ENCODE measurements around the gene SNX30. TPM values are rescaled to one million over a fixed set of nuclear protein-coding genes. Genes with fewer than 3 reads are reported as not detected.
A peak's percentile ranks its signal among the peaks of the same experiment; 100 is the strongest.
"Not testable (repeated sequence)": the region's sequence is repeated elsewhere in the genome, so short reads cannot be mapped to it uniquely, and the experiment has no call there.

Gene SNX30
- total RNA-seq, 1 donor from 2014 or later: 67.5 TPM

GRCh38 chr9:112717661-112718331 is 32.8 kb upstream of the SNX30 start, which contains the start of gene INIP:
TSS of gene INIP (minus strand) at chr9:112718117. CDS start at chr9:112716485, 1,632 bp downstream.
- DNase-seq: peak; percentile 98
- peak within 1 kb of the TSS; percentile 84 for H3K27ac ChIP-seq
- intact Hi-C loops (cut with DNase I): no loop called here
- peaks cover 13% of the 10 kb centered on the region for H3K4me1 ChIP-seq
- H3K27me3 ChIP-seq (ENCODE audit: low read depth): no peaks in the 10 kb centered on the region
- ATAC-seq: peak; percentile 99
- TF ChIP-seq CTCF (IDR thresholded peaks at IDR 0.05): no peak
- no peaks in the 10 kb centered on the region for H3K9me3 ChIP-seq
- peak within 1 kb of the TSS; percentile 68 for H3K4me3 ChIP-seq
- peaks cover 6% of the 10 kb centered on the region for H3K36me3 ChIP-seq

- intact Hi-C loops (cut with DNase I): no loop called here
- H3K27ac ChIP-seq: no peak overlapping the region
- H3K36me3 ChIP-seq: peaks cover 5% of the 10 kb centered on the region
- no peak for DNase-seq
- no peaks in the 10 kb centered on the region for H3K9me3 ChIP-seq
- peaks cover 13% of the 10 kb centered on the region for H3K4me1 ChIP-seq
- ATAC-seq: no peak
- no peaks in the 10 kb centered on the region for H3K27me3 ChIP-seq (ENCODE audit: low read depth)
- H3K4me3 ChIP-seq: no peak overlapping the region
- no peak for TF ChIP-seq CTCF (IDR thresholded peaks at IDR 0.05)
These were observed 31.3 kb upstream of the SNX30 start for GRCh38 chr9:112719241-112719691.

DNA sequence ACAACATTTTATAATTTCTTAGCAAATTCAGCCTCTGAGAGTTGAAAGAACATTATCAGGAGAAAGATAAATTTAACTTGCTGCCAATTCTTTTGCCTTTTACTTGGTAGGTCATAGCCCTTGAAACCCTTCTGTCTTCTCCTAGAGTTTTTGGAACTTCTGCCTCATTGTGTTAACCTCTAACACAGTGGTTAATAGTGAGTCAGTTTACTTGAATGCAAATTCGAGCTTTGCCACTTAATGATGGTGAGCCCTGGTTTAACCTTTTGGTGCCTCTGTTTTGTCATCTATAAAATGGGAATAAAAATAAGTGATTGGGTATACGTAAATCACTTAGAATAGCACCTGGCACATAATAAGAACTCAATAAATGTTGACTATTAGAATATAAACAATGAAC is 30.9 kb upstream of the SNX30 start:
- no peak for TF ChIP-seq CTCF (IDR thresholded peaks at IDR 0.05)
- Histone ChIP-seq H3K36me3 (peaks cover under 1% of the 10 kb centered on the region), H3K27me3 (ENCODE audit: low read depth) (no peaks in the 10 kb centered on the region), H3K9me3 (no peaks in the 10 kb centered on the region), H3K27ac (no peak overlapping the region), H3K4me1 (peaks cover 13% of the 10 kb centered on the region), H3K4me3 (no peak overlapping the region)
- intact Hi-C loops (cut with DNase I): no loop called here
- ATAC-seq (no peak), DNase-seq (no peak)

- H3K27ac ChIP-seq: no peak overlapping the region
- H3K27me3 ChIP-seq (ENCODE audit: low read depth): no peaks in the 10 kb centered on the region
- no peak for DNase-seq
- H3K36me3 ChIP-seq: no peaks in the 10 kb centered on the region
- no peak for ATAC-seq
- H3K9me3 ChIP-seq: no peaks in the 10 kb centered on the region
- intact Hi-C loops (cut with DNase I): no loop called here
- TF ChIP-seq CTCF (IDR thresholded peaks at IDR 0.05): no peak
- peaks cover 13% of the 10 kb centered on the region for H3K4me1 ChIP-seq
- no peak overlapping the region for H3K4me3 ChIP-seq
These were observed 30.3 kb upstream of the SNX30 start for GRCh38 chr9:112720113-112720780.

DNA sequence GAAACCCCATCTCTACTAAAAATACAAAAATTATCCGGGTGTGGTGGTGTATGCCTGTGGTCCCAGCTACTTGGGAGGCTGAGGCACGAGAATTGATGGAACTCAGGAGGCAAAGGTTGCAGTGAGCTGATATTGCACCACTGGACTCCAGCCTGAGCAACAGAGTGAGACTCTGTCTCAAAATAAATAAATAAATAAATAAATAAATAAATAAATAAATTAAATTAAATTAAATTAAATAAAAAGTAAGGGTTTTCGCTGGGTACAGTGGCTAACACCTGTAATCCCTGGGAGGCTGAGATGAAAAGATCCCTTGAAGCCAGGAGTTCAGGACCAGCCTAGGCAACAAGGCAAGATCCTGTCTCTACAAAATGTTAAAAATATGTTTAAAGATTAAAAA is 27.8 kb upstream of the SNX30 start:
- H3K9me3 ChIP-seq; H3K36me3 ChIP-seq; H3K27ac ChIP-seq; ATAC-seq; intact Hi-C loops (cut with DNase I); DNase-seq; H3K27me3 ChIP-seq (ENCODE audit: low read depth); H3K4me1 ChIP-seq; H3K4me3 ChIP-seq: not testable (repeated sequence)

DNA sequence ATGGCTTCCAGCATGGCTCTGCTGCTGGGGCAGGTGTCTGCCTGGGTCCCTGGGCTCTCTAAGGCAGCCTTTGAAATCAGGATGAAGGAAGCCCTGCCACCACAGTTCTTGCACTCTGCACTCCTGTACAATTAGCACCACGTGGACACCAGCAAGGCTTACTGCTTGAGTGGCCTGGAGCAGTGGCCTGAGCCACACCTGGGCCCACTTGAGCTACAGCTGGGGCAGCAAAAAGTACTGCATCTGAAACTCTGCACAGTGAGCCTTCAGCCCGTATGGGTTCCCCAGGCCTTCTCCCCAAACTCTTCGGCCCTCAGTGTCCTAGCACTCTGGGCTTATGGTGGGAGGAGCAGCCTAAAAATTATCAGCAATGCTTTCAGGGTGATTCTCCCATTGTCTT is 24.6 kb upstream of the SNX30 start:
- DNase-seq (no peak), ATAC-seq (peak in 1 of 2 donors; percentile 32)
- intact Hi-C loops (cut with DNase I): no loop called here
- no peak overlapping the region for H3K27ac ChIP-seq
- no peaks in the 10 kb centered on the region for H3K36me3 ChIP-seq
- no peaks in the 10 kb centered on the region for H3K9me3 ChIP-seq
- no peak overlapping the region for H3K4me3 ChIP-seq
- no peak for TF ChIP-seq CTCF (IDR thresholded peaks at IDR 0.05)
- no peaks in the 10 kb centered on the region for H3K4me1 ChIP-seq
- H3K27me3 ChIP-seq (ENCODE audit: low read depth): no peaks in the 10 kb centered on the region

All from lower lobe of right lung (tissue), 2 donors.